Upper lobe of right lung (tissue), 1 donor: ENCODE data around the gene CBLIF. TPM values are rescaled to one million over a fixed set of nuclear protein-coding genes. Genes with fewer than 3 reads are reported as not detected.

Experiments used
- ATAC-seq: fragments of 200-7000 bp; cut with Tn5 transposase; one replicate; pipeline ENCODE4 v1.9.1; 2020; ENCODE audit warnings: mild to moderate bottlenecking, moderate library complexity
- DNase-seq: peaks from one replicate; pipeline ENCODE4 v3.0.0-alpha.2; 2020
- H3K27ac ChIP-seq: fragments of 200-600 bp; one replicate; pipeline ENCODE4 v1.8.0; 2022
- H3K27me3 ChIP-seq: fragments of 200-600 bp; one replicate; pipeline ENCODE4 v1.8.0; 2022; ENCODE audit warnings: mild to moderate bottlenecking
- H3K36me3 ChIP-seq: fragments of 200-600 bp; one replicate; pipeline ENCODE4 v1.8.0; 2022
- H3K4me1 ChIP-seq: fragments of 200-600 bp; one replicate; pipeline ENCODE4 v1.8.0; 2022
- H3K4me3 ChIP-seq: fragments of 200-600 bp; one replicate; pipeline ENCODE4 v1.8.0; 2022; ENCODE audit warnings: mild to moderate bottlenecking
- H3K9me3 ChIP-seq: fragments of 200-600 bp; one replicate; pipeline ENCODE4 v1.8.0; 2022
- intact Hi-C: fragments of 100-400 bp; cut with DNase I; formaldehyde crosslinking; loops from one replicate; pipeline ENCODE4 v1.11.0; 2022
- total RNA-seq: library from RNA; stranded (reverse); fragmentation: NEBNext Ultra II Directional; extraction: Animal tissue kit (Norgen Biotek cat#: 25700); gene quantifications from one replicate; pipeline ENCODE4 v1.2.1, GENCODE V29; 2021
- TF ChIP-seq, protein P1 (sequence below): fragments of 200-600 bp; IDR thresholded peaks from one replicate; pipeline ENCODE4 v1.8.0; 2022; ENCODE audit warnings: antibody characterized with exemption
- donor health status: DM: no; HTN: yes; CAD: no; lungs with severe emphysema.

Gene CBLIF
- total RNA-seq, 1 donor from 2014 or later, result not detected

DNA sequence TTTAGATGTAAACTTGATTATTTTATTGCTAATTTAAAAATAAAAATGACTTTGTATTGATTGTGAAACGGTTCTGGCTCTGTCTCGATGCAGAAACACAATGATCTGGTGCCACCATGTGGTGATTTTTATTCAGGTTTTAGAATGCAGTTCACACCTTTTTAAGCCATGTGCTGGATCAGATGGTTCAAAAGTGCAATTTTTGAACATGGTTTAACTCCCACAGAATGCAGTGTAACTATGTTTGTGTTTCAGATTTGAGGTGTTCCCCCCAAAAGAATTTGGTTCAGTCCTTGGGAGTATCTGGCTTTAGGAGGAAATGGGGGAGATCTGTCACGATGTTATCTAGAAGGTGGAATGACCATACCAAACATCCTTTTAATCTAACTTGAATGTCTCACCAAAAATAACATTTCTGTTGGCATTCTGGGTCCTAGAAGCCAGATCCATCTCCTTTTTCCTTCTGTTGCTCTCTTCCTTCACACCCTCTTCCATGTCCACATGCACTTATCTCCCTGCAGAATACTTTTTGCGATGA, 42.6 kb downstream of the CBLIF start:
- ATAC-seq, result peak; percentile 76
- Histone ChIP-seq H3K4me3 (no peak overlapping the region), H3K36me3 (peaks cover 77% of the 10 kb centered on the region), H3K27me3 (no peaks in the 10 kb centered on the region), H3K9me3 (no peaks in the 10 kb centered on the region), H3K27ac (peak overlapping the region; percentile 15), H3K4me1 (no peaks in the 10 kb centered on the region)
- intact Hi-C loops, result loop anchor here (5.0 kb wide), 1 partner anchor 50 kb away; no protein-coding TSS in a partner anchor
- no peak for DNase-seq
- TF ChIP-seq, protein P1, sequence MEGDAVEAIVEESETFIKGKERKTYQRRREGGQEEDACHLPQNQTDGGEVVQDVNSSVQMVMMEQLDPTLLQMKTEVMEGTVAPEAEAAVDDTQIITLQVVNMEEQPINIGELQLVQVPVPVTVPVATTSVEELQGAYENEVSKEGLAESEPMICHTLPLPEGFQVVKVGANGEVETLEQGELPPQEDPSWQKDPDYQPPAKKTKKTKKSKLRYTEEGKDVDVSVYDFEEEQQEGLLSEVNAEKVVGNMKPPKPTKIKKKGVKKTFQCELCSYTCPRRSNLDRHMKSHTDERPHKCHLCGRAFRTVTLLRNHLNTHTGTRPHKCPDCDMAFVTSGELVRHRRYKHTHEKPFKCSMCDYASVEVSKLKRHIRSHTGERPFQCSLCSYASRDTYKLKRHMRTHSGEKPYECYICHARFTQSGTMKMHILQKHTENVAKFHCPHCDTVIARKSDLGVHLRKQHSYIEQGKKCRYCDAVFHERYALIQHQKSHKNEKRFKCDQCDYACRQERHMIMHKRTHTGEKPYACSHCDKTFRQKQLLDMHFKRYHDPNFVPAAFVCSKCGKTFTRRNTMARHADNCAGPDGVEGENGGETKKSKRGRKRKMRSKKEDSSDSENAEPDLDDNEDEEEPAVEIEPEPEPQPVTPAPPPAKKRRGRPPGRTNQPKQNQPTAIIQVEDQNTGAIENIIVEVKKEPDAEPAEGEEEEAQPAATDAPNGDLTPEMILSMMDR, result peak; percentile 65

GRCh38 chr11:59801981-59802638, 43.2 kb downstream of the CBLIF start:
- H3K27me3 ChIP-seq, result no peaks in the 10 kb centered on the region
- peak; percentile 40 for ATAC-seq
- H3K27ac ChIP-seq, result peak overlapping the region; percentile 15
- TF ChIP-seq, protein P1, result no peak
- H3K9me3 ChIP-seq, result no peaks in the 10 kb centered on the region
- DNase-seq, result no peak
- no peak overlapping the region for H3K4me3 ChIP-seq
- no peaks in the 10 kb centered on the region for H3K4me1 ChIP-seq
- H3K36me3 ChIP-seq, result peaks cover 77% of the 10 kb centered on the region
- intact Hi-C loops, result loop anchor here (5.0 kb wide), 1 partner anchor 50 kb away; no protein-coding TSS in a partner anchor

DNA sequence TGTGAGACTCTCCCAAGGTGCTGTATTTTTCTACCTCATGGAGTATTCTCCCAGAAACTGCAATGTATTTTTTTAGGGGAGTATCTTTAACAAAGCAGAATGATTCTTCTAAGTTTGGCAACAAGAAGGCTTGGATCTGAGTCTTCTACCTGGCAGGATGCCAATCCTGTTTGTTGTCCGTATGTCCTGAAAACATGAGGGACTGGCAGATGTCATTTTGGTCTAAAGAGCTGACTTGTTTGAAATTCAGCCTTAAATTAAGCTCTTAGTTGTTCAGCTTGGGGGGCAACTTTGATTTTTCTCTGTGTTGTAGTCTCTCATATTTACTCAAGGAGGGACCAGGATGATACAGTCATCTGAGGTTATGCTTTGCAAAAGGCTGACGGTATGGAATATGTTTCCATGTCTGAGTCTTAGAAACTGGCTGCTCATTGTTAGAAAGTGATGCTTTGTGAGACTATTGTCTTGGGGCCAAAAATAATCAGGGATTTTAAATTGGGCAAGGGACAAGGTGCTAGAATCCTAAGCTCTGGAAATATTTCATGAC, 44.1 kb downstream of the CBLIF start:
- intact Hi-C loops, result loop anchor here (5.0 kb wide), 1 partner anchor 49 kb away; no protein-coding TSS in a partner anchor
- no peak for ATAC-seq
- H3K27ac ChIP-seq, result no peak overlapping the region
- no peaks in the 10 kb centered on the region for H3K9me3 ChIP-seq
- no peaks in the 10 kb centered on the region for H3K27me3 ChIP-seq
- no peak overlapping the region for H3K4me3 ChIP-seq
- DNase-seq, result no peak
- TF ChIP-seq, protein P1, result no peak
- no peaks in the 10 kb centered on the region for H3K4me1 ChIP-seq
- peaks cover 77% of the 10 kb centered on the region for H3K36me3 ChIP-seq

GRCh38 chr11:59800390-59801025, 44.8 kb downstream of the CBLIF start:
- Histone ChIP-seq H3K27ac (no peak overlapping the region), H3K4me1 (no peaks in the 10 kb centered on the region), H3K36me3 (peaks cover 77% of the 10 kb centered on the region), H3K27me3 (no peaks in the 10 kb centered on the region), H3K4me3 (no peak overlapping the region), H3K9me3 (no peaks in the 10 kb centered on the region)
- DNase-seq (no peak), ATAC-seq (no peak)
- intact Hi-C loops, result loop anchor here (5.0 kb wide), 1 partner anchor 48 kb away; no protein-coding TSS in a partner anchor
- TF ChIP-seq, protein P1, result no peak

DNA sequence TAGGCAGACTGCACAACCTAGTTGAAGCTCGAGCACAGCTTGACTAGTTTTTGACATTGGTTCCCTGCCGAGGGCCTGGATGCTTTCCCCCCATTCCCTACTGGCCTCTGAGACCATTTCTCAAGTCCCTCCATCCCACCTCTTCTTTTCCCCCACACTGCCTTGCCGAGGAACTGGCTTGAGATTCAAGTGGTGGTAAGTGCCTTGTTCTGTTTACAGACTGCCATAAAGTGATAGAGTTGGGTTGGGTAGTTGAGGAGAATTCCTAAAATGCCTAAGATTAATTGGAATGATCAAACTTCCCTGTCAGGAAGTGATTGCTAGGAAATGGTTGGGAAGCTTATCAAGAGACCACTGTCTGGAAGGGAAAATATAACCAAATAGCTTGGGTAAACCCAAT, 50.9 kb downstream of the CBLIF start:
- peaks cover 98% of the 10 kb centered on the region for H3K36me3 ChIP-seq
- DNase-seq, result no peak
- H3K4me3 ChIP-seq, result no peak overlapping the region
- no peaks in the 10 kb centered on the region for H3K9me3 ChIP-seq
- no peaks in the 10 kb centered on the region for H3K27me3 ChIP-seq
- intact Hi-C loops, result no loop called here
- TF ChIP-seq, protein P1, result no peak
- ATAC-seq, result peak; percentile 78
- peaks cover 14% of the 10 kb centered on the region for H3K4me1 ChIP-seq
- peak overlapping the region; percentile 26 for H3K27ac ChIP-seq
